ENCODE results near the gene RPL18A. TPM values are rescaled to one million over a fixed set of nuclear protein-coding genes. Genes with fewer than 3 reads are reported as not detected.
A peak's percentile ranks its signal among the peaks of the same experiment; 100 is the strongest.

The RPL18A gene
- total and polyA plus RNA-seq, 8 donors = 1,116 to 2,379 (median 1,425) TPM

- Histone ChIP-seq H3K9me3 (no peaks in the 10 kb centered on the region), H3K4me1 (no peaks in the 10 kb centered on the region), H3K36me3 (no peaks in the 10 kb centered on the region), H3K27me3 (no peaks in the 10 kb centered on the region), H3K27ac (no peak overlapping the region), H3K4me3 (no peak overlapping the region)
- no peak for FAIRE-seq
- no peak for TF ChIP-seq CTCF (IDR thresholded peaks at IDR 0.05)
- intact Hi-C loops (cut with DNase I) = no loop called here
- 22 to 23% methylated on average over 18 of the region's 18 CpGs for WGBS, 2 donors
- ATAC-seq = peak in 3 of 4 donors; percentile 34 to 81 (median 68)
- DNase-seq = peak in 1 of 6 donors; percentile 71
These were observed 30.0 kb downstream of the RPL18A start for GRCh38 chr19:17889609-17890214.

GRCh38 chr19:17893766-17894165 is 34.1 kb downstream of the RPL18A start:
- Histone ChIP-seq H3K27me3 (peaks cover 0 to 6% (median 0%) of the 10 kb centered on the region in 4 donors), H3K36me3 (no peaks in the 10 kb centered on the region), H3K9me3 (no peaks in the 10 kb centered on the region), H3K27ac (no peak overlapping the region), H3K4me3 (no peak overlapping the region), H3K4me1 (no peaks in the 10 kb centered on the region)
- intact Hi-C loops (cut with DNase I) = no loop called here
- 61 to 65% methylated on average over 9 of the region's 9 CpGs for WGBS, 2 donors
- no peak for TF ChIP-seq CTCF (IDR thresholded peaks at IDR 0.05)
- no peak for ATAC-seq
- no peak for FAIRE-seq
- DNase-seq = no peak

GRCh38 chr19:17902701-17903100 is 43.0 kb downstream of the RPL18A start:
- Histone ChIP-seq H3K27me3 (no peaks in the 10 kb centered on the region), H3K4me1 (no peaks in the 10 kb centered on the region), H3K27ac (no peak overlapping the region), H3K36me3 (no peaks in the 10 kb centered on the region), H3K9me3 (no peaks in the 10 kb centered on the region), H3K4me3 (no peak overlapping the region)
- TF ChIP-seq CTCF (IDR thresholded peaks at IDR 0.05) = no peak
- FAIRE-seq (no peak), ATAC-seq (no peak), DNase-seq (no peak)
- 53 to 62% methylated on average over 6 of the region's 6 CpGs for WGBS, 2 donors
- intact Hi-C loops (cut with DNase I) = no loop called here

GRCh38 chr19:17908244-17908643 is 48.5 kb downstream of the RPL18A start:
- no peaks in the 10 kb centered on the region for H3K9me3 ChIP-seq
- DNase-seq = no peak
- WGBS, 2 donors = 92 to 96% methylated on average over 3 of the region's 3 CpGs
- H3K27ac ChIP-seq = no peak overlapping the region
- no peak for FAIRE-seq
- intact Hi-C loops (cut with DNase I) = no loop called here
- H3K4me1 ChIP-seq = peaks cover 0 to 6% (median 0%) of the 10 kb centered on the region in 3 donors
- no peak overlapping the region for H3K4me3 ChIP-seq
- H3K36me3 ChIP-seq = no peaks in the 10 kb centered on the region
- H3K27me3 ChIP-seq = no peaks in the 10 kb centered on the region
- ATAC-seq = no peak
- TF ChIP-seq CTCF (IDR thresholded peaks at IDR 0.05) = no peak

- peak; percentile 86 to 95 (median 94) for ATAC-seq
These were observed 49.5 kb downstream of the RPL18A start for GRCh38 chr19:17909003-17909732.

More at GRCh38 chr19:17909003-17909732, 49.5 kb downstream of the RPL18A start:
- H3K4me3 ChIP-seq = no peak overlapping the region
- 27 to 33% methylated on average over 7 of the region's 7 CpGs for WGBS, 2 donors
- peaks cover 0 to 6% (median 0%) of the 10 kb centered on the region in 3 donors for H3K4me1 ChIP-seq
- peak in 5 of 6 donors; percentile 54 to 79 (median 59) for DNase-seq
- no peak for FAIRE-seq
- H3K9me3 ChIP-seq = no peaks in the 10 kb centered on the region
- no peaks in the 10 kb centered on the region for H3K27me3 ChIP-seq
- no peak for TF ChIP-seq CTCF (IDR thresholded peaks at IDR 0.05)
- intact Hi-C loops (cut with DNase I) = no loop called here
- H3K36me3 ChIP-seq = no peaks in the 10 kb centered on the region
- H3K27ac ChIP-seq = peak overlapping the region in 3 of 4 donors; percentile 22 to 73 (median 69)

All from pancreas (tissue), 10 donors.